ENCODE measurements around the gene MTHFD2L. TPM values are rescaled to one million over a fixed set of nuclear protein-coding genes. Genes with fewer than 3 reads are reported as not detected.
A peak's percentile ranks its signal among the peaks of the same experiment; 100 is the strongest.

MTHFD2L gene
- total RNA-seq, 2 donors from 2014 or later, result 13.2 to 13.8 TPM

DNA sequence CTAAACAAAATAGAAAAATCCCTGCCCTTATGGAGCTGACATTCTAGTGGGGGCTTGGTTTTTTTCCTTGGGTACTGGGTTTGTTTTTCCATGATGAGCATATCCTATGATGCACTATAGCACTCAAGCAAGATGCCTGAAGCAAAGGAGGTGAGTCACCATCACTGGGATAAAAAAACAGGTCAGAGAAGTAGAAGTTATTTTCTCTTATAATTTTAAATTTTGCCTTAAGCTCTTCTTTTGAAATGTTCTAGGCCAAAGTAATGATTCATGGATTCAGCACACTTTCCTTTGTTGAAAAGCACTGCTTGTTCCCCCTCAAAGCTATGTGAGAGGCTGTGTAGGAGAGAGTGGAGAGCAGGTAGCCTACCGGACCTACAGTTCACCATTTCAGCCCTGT lies 43.7 kb upstream of the MTHFD2L start:
- no peak for ATAC-seq
- 94 to 95% methylated on average over 1 of the region's 1 CpG for WGBS, 2 donors

DNA sequence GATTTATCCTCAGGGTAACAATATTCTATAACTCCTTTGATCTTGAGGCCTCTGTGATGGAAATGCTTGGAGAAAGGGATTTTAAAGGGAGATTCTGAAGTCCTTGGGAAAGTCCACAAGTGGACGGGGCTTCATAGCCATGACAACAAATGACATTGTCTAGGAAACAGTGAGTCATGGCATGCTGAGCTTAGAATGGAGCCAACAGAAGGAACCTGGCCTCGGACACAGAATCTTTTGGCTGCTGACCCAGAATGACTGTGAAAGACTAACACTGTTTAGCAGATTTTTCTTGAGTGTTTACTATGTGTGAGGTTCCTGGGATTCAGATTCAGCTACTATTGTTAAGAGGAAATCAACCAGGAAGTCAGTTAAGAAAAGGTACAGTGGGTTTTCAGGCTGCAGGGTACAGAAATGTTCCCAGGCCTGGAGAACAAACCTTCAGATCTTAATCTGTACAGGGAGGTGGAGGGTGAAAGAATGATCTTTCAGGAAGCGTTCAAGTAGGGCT lies 40.8 kb upstream of the MTHFD2L start:
- 16% methylated on average over 3 of the region's 3 CpGs for WGBS, 2 donors
- no peaks in the 10 kb centered on the region for H3K9me3 ChIP-seq
- no peaks in the 10 kb centered on the region for H3K27me3 ChIP-seq
- peaks cover 21% of the 10 kb centered on the region for H3K4me1 ChIP-seq
- intact Hi-C loops (cut with DNase I), result no loop called here
- peak overlapping the region; percentile 61 to 90 (median 76) for H3K27ac ChIP-seq
- peak; percentile 85 to 96 (median 88) for DNase-seq
- TF ChIP-seq, protein P1, sequence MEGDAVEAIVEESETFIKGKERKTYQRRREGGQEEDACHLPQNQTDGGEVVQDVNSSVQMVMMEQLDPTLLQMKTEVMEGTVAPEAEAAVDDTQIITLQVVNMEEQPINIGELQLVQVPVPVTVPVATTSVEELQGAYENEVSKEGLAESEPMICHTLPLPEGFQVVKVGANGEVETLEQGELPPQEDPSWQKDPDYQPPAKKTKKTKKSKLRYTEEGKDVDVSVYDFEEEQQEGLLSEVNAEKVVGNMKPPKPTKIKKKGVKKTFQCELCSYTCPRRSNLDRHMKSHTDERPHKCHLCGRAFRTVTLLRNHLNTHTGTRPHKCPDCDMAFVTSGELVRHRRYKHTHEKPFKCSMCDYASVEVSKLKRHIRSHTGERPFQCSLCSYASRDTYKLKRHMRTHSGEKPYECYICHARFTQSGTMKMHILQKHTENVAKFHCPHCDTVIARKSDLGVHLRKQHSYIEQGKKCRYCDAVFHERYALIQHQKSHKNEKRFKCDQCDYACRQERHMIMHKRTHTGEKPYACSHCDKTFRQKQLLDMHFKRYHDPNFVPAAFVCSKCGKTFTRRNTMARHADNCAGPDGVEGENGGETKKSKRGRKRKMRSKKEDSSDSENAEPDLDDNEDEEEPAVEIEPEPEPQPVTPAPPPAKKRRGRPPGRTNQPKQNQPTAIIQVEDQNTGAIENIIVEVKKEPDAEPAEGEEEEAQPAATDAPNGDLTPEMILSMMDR (IDR thresholded peaks at IDR 0.05), result no peak
- peak in 1 of 3 donors; percentile 12 for TF ChIP-seq POLR2A (IDR thresholded peaks at IDR 0.05)
- no peaks in the 10 kb centered on the region for H3K36me3 ChIP-seq (replicated peaks in 1 of 2; ENCODE audit: insufficient read depth in 1 of 2, low read depth in 2 of 2)
- peak; percentile 99 for ATAC-seq
- H3K4me3 ChIP-seq, result no peak overlapping the region

More for the DNA sequence above, 43.7 kb upstream of the MTHFD2L start:
- Histone ChIP-seq H3K9me3 (no peaks in the 10 kb centered on the region), H3K27ac (no peak overlapping the region), H3K36me3 (replicated peaks in 1 of 2; ENCODE audit: insufficient read depth in 1 of 2, low read depth in 2 of 2) (no peaks in the 10 kb centered on the region), H3K4me3 (no peak overlapping the region), H3K4me1 (peaks cover 30% of the 10 kb centered on the region), H3K27me3 (no peaks in the 10 kb centered on the region)
- no peak for DNase-seq
- intact Hi-C loops (cut with DNase I), result no loop called here
- TF ChIP-seq, protein P1 (IDR thresholded peaks at IDR 0.05), result no peak
- no peak for TF ChIP-seq POLR2A (IDR thresholded peaks at IDR 0.05)

DNA sequence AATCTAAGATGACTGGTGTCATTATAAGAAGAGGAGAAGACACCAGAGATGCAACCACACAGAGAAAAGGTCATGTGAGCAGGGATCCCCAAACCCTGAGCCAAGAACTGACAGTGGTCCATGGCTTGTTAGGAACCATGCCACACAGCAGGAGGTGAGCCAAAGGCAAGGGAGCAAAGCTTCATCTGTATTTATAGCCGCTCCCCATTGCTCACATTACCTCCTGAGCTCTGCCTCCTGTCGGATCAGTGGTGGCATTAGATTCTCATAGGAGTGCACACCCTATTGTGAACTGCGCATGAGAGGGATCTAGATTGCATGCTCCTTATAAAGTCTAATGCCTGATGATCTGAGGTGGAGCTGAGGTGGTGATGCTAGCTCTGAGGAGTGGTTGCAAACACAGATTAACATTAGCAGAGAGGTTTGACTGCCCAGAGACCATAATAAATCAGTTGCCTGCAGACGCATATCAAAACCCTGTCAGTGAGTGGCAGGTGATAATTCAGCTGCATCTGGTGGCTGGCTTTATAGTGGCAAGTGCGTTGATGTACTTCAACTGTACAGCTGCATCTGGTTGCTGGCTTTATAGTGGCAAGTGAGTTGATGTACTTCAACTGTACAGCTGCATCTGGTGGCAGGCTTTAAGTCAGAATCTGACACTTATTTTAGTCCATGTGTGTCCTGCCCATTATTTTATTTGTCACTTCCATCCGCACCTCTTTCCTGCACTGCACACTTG lies 39.1 kb upstream of the MTHFD2L start:
- ATAC-seq, result no peak
- no peaks in the 10 kb centered on the region for H3K27me3 ChIP-seq

DNA sequence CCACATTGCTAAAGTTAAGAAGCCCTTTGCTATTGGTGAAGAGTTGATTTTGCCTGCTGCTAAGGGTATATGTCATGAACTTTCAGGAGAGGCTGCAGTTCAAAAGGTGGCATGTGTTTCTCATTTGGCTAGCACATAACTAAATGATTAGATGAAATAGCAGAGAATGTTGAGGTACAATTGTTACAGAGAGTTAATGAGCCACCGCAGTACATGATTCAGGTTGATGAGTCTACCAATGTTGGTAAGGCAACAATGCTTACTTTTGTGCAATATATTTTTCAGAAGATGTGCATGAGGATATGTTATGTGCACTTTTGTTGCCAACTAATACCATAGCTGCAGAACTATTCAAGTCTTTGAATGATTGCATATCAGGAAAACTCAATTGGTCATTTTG lies 37.8 kb upstream of the MTHFD2L start:
- no peak overlapping the region for H3K4me3 ChIP-seq
- intact Hi-C loops (cut with DNase I), result no loop called here
- H3K27ac ChIP-seq, result no peak overlapping the region
- H3K27me3 ChIP-seq, result no peaks in the 10 kb centered on the region
- TF ChIP-seq, protein P1 (IDR thresholded peaks at IDR 0.05), result no peak
- 100% methylated on average over 1 of the region's 1 CpG for WGBS, 2 donors
- ATAC-seq, result no peak
- no peaks in the 10 kb centered on the region for H3K36me3 ChIP-seq (replicated peaks in 1 of 2; ENCODE audit: insufficient read depth in 1 of 2, low read depth in 2 of 2)
- H3K9me3 ChIP-seq, result no peaks in the 10 kb centered on the region
- no peak for DNase-seq
- peaks cover 36% of the 10 kb centered on the region for H3K4me1 ChIP-seq

More for the DNA sequence above, 39.1 kb upstream of the MTHFD2L start:
- H3K4me3 ChIP-seq, result no peak overlapping the region
- H3K9me3 ChIP-seq, result no peaks in the 10 kb centered on the region
- peaks cover 36% of the 10 kb centered on the region for H3K4me1 ChIP-seq
- H3K27ac ChIP-seq, result peak overlapping the region in 1 of 4 donors; percentile 90
- intact Hi-C loops (cut with DNase I), result no loop called here
- DNase-seq, result no peak
- no peaks in the 10 kb centered on the region for H3K36me3 ChIP-seq (replicated peaks in 1 of 2; ENCODE audit: insufficient read depth in 1 of 2, low read depth in 2 of 2)
- no peak for TF ChIP-seq POLR2A (IDR thresholded peaks at IDR 0.05)
- TF ChIP-seq, protein P1 (IDR thresholded peaks at IDR 0.05), result no peak
- 90 to 91% methylated on average over 6 of the region's 6 CpGs for WGBS, 2 donors

All from body of pancreas (tissue), 4 donors.